Upper lobe of left lung (tissue), 4 donors: ENCODE results near the gene ANK3.

Experiments used
- CTCF ChIP-seq, 6 experiments: fragments of 450-650 bp in 4 of 6; fragments of 200-600 bp in 2 of 6; sonication (generic) in 2 of 6; IDR thresholded peaks; one replicate each; pipeline ENCODE4 v1.5.1; 2016 to 2019; ENCODE audit warnings: antibody characterized with exemption in 6 of 6
- EP300 ChIP-seq, 4 donors: sonication (generic); formaldehyde crosslinking; IDR thresholded peaks; one replicate each; pipeline ENCODE4 v1.5.1; 2017; ENCODE audit warnings: antibody characterized with exemption in 4 of 4, control low read depth in 2 of 4
- POLR2A ChIP-seq, 4 donors: fragments of 450-650 bp; IDR thresholded peaks; one replicate each; pipeline ENCODE4 v1.5.1; 2016 to 2017; ENCODE audit warnings: antibody characterized with exemption in 4 of 4, mild to moderate bottlenecking in 2 of 4
- POLR2AphosphoS5 ChIP-seq, 2 donors: sonication (generic); formaldehyde crosslinking; IDR thresholded peaks; one replicate each; pipeline ENCODE4 v1.5.1; 2017; ENCODE audit warnings: antibody characterized with exemption in 2 of 2

GRCh38 chr10:60303778-60304177, 85.9 kb downstream of the ANK3 start:
- no peak for TF ChIP-seq EP300 (IDR thresholded peaks at IDR 0.05)
- TF ChIP-seq CTCF (IDR thresholded peaks at IDR 0.05), result no peak
- no peak for TF ChIP-seq POLR2AphosphoS5 (IDR thresholded peaks at IDR 0.05)
- no peak for TF ChIP-seq POLR2A (IDR thresholded peaks at IDR 0.05)
